ENCODE measurements around the gene WDR87.

- TF ChIP-seq CTCF (IDR thresholded peaks at IDR 0.05) (no peak), POLR2A (IDR thresholded peaks at IDR 0.05) (no peak)
Measured at GRCh38 chr19:37864501-37864900, 41.9 kb downstream of the WDR87 start.
